HG03280 (cell line): ENCODE data around the gene ASCL2.
"Not testable (repeated sequence)": the region's sequence is repeated elsewhere in the genome, so short reads cannot be mapped to it uniquely, and the experiment has no call there.

Experiments
- ATAC-seq: cut with Tn5 transposase; IDR thresholded peaks from one replicate; pipeline ENCODE4 v1.9.1; 2021; ENCODE audit warnings: mild to moderate bottlenecking, moderate library complexity; ENCODE audit not compliant: unreplicated experiment

Gene ASCL2

GRCh38 chr11:2237457-2238238 is 32.7 kb downstream of the ASCL2 start:
- no peak for ATAC-seq

GRCh38 chr11:2236381-2237134 is 33.8 kb downstream of the ASCL2 start:
- not testable (repeated sequence) for ATAC-seq

GRCh38 chr11:2235588-2236326 is 34.6 kb downstream of the ASCL2 start:
- ATAC-seq: no peak

- no peak for ATAC-seq
These were observed 35.4 kb downstream of the ASCL2 start for GRCh38 chr11:2234963-2235362.

DNA sequence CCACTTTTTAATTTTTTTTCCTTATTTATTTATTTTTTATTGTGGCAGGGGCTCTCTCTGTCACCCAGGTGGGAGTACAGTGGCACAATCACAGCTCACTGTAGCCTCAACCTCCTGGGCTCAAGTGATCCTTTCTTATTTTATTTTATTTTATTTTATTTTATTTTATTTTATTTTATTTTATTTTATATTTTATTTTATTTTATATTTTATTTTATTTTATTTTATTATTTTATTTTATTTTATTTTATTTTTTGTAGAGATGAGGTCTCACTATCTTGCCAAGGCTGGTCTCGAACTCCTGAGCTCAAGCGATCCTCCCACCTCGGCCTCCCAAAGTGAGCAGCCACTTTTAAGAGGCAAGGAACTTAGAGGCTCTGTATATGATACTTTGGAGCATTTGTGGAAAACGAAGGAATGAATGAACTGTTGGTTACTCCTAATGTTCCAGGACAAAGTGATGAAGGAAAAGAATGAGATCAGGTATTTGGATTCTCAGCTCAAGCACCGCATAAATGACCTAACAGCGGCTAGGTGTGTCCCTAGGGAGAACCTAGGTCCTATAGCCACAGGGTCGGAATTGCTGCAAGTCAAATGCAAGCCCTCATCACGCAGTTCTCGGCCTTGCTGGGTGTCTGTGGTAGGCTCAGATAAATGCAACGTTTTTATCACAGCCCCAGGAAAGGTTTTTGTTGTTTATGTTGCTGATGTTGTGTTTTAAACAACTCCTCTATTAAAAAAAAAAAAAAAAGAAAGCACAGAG is 36.5 kb downstream of the ASCL2 start:
- ATAC-seq: no peak

DNA sequence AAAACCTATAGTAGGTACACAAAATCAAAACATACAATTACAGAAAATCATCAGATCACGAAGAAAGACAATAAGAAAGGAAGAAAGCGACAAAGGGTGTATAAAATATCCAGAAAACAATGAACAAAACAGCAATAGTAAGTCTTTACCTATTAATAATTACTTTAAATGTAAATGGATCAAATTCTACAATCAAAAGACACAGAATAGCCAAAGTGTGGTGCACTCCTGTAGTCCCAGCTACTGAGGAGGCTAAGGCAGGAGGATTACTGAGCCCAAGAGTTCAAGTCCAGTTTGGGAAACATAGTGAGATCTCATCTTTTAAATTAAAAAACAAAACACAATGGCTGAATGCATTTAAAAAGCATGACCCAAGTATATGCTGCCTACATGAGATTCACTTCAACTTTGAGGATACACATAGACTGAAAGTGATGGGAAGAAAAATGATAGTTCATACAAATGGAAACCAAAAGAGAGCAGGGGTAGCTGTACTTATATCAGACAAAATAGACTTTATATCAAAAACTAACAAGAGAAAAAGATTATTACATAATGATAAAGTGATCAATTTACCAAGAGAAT is 40.6 kb downstream of the ASCL2 start:
- no peak for ATAC-seq

- ATAC-seq: no peak
These were observed 46.1 kb downstream of the ASCL2 start for GRCh38 chr11:2224254-2224653.

GRCh38 chr11:2223153-2223794 is 47.1 kb downstream of the ASCL2 start:
- ATAC-seq: no peak

GRCh38 chr11:2222451-2222850 is 47.9 kb downstream of the ASCL2 start:
- ATAC-seq: no peak

DNA sequence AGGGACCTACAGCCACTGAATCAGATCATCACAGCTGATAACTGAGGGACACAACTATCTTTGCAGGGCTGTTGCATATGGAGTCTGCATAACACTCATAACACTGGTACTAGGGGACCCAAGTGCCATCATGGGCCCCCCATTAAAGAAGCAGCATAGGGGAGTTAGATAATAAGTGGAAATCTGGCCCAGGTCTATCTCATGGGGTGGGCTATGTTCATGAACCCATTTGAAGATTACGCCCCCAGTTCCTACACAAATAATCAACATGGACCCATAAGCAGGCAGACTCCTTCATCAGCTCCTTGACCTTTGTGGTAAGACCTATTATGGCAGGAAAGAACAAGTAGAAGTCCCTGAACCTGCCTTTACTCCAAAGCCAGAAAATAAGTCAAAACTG is 48.8 kb downstream of the ASCL2 start:
- no peak for ATAC-seq

GRCh38 chr11:2221024-2221423 is 49.4 kb downstream of the ASCL2 start:
- no peak for ATAC-seq

DNA sequence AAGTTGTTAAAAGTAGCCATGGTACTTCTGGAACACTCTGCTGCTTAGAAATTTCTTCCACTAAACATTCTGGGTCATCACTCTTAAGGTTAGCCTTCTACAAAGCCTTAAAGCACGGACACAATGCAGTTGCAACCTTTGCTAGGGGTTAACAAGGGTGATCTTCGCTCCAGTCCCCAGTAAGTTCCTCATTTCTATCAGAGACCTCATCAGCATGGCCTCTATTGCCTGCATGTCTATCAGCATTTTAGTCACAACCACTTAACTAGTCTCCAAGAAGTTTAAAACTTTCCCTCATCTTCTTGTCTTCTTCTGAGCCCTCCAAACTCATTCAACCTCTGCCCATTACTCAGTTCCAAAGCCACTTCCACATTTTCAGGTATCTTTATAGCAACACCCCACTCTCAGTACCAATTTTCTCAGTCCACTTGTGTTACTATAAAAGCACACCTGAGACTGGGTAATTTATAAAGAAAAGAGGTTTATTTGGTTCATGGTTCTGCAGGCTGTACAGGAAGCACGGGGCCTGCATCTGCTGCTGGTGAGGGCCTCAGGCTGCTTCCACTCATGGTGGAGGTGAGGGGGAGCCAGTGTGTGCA is 50.1 kb downstream of the ASCL2 start:
- ATAC-seq: no peak

DNA sequence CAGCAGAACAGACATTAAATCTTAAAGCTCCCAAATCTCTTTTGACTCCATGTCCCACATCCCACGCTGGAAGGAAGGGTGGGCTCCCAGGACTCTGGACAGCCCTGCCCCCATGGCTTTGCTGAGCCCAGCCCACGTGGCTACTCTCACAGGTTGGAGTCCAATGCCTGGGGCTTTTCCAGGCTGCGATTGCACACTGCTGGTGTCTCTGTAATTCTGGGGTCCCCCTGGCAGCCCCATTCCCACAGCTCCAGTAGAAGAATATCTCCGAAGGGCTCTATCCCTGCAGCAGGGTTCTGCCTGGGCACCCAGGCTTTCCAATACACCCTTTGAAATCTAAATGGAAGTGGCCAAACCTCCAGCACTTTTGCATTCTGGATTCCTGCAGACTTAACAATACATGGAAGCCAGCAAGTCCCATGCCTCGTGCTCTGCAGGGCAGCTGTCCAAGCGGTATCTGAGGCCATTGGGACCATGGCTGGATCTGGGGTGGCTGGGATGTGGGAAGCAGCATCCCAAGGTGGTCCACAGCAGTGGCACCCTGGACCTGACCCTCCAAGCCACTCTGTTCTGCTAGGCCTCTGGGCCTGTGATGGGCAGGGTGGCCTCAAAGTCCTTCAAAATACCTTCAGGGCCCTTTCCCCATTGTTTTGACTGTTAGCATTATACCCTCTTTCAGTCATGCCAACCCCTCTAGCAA is 50.9 kb downstream of the ASCL2 start:
- ATAC-seq: no peak
